ENCODE data around the gene FNDC1.

FNDC1 gene

GRCh38 chr6:159233365-159234101 is 64.3 kb downstream of the FNDC1 start:
- TF ChIP-seq ZFX (IDR thresholded peaks at IDR 0.05; ENCODE audit: borderline replicate concordance) (no peak), CTCF (IDR thresholded peaks at IDR 0.05) (no peak)
- no peak overlapping the region for H3K27ac ChIP-seq

GRCh38 chr6:159234102-159234553 is 64.9 kb downstream of the FNDC1 start:
- TF ChIP-seq ZFX (IDR thresholded peaks at IDR 0.05; ENCODE audit: borderline replicate concordance) (no peak), CTCF (IDR thresholded peaks at IDR 0.05) (no peak)

GRCh38 chr6:159238920-159239558 is 69.8 kb downstream of the FNDC1 start:
- TF ChIP-seq CTCF (IDR thresholded peaks at IDR 0.05) (no peak), ZFX (IDR thresholded peaks at IDR 0.05; ENCODE audit: borderline replicate concordance) (no peak)

More at GRCh38 chr6:159234102-159234553, 64.9 kb downstream of the FNDC1 start:
- no peak overlapping the region for H3K27ac ChIP-seq

GRCh38 chr6:159249128-159249527 is 79.9 kb downstream of the FNDC1 start:
- no peak overlapping the region for H3K27ac ChIP-seq
- TF ChIP-seq CTCF (IDR thresholded peaks at IDR 0.05) (no peak), ZFX (IDR thresholded peaks at IDR 0.05; ENCODE audit: borderline replicate concordance) (no peak)

More at GRCh38 chr6:159238920-159239558, 69.8 kb downstream of the FNDC1 start:
- no peak overlapping the region for H3K27ac ChIP-seq

GRCh38 chr6:159249752-159250151 is 80.6 kb downstream of the FNDC1 start:
- H3K27ac ChIP-seq: no peak overlapping the region

GRCh38 chr6:159250633-159251032 is 81.4 kb downstream of the FNDC1 start:
- TF ChIP-seq CTCF (IDR thresholded peaks at IDR 0.05): no peak
- TF ChIP-seq ZFX (IDR thresholded peaks at IDR 0.05; ENCODE audit: borderline replicate concordance): no peak
- H3K27ac ChIP-seq: no peak overlapping the region

More at GRCh38 chr6:159249752-159250151, 80.6 kb downstream of the FNDC1 start:
- TF ChIP-seq CTCF (IDR thresholded peaks at IDR 0.05) (no peak), ZFX (IDR thresholded peaks at IDR 0.05; ENCODE audit: borderline replicate concordance) (no peak)

- no peak overlapping the region for H3K27ac ChIP-seq
- peak; percentile 85 for TF ChIP-seq CTCF (IDR thresholded peaks at IDR 0.05)
- no peak for TF ChIP-seq ZFX (IDR thresholded peaks at IDR 0.05; ENCODE audit: borderline replicate concordance)
Observed at GRCh38 chr6:159252955-159253508, 83.8 kb downstream of the FNDC1 start.
